Progenitor cell of endocrine pancreas (in vitro differentiated cells): Measurements from ENCODE around the gene STARD8. TPM values are rescaled to one million over a fixed set of nuclear protein-coding genes. Genes with fewer than 3 reads are reported as not detected.

ENCODE experiments used
- DNase-seq: peaks from one replicate; pipeline ENCODE4 v3.0.0; 2021; ENCODE audit warnings: low spot score; ENCODE audit not compliant: unreplicated experiment
- H3K27ac Mint-ChIP-seq: 2 replicates; pipeline ENCODE4 v1.8.0; 2021; ENCODE audit warnings: mild to moderate bottlenecking, moderate library complexity, mixed read lengths
- H3K27me3 Mint-ChIP-seq: 2 replicates; pipeline ENCODE4 v1.8.0; 2021; ENCODE audit warnings: mixed read lengths
- H3K36me3 Mint-ChIP-seq: 2 replicates; pipeline ENCODE4 v1.8.0; 2022; ENCODE audit warnings: mixed read lengths; ENCODE audit not compliant: insufficient read depth
- H3K4me1 Mint-ChIP-seq: 2 replicates; pipeline ENCODE4 v1.8.0; 2021; ENCODE audit warnings: low read depth, mixed read lengths
- H3K4me3 Mint-ChIP-seq: 2 replicates; pipeline ENCODE4 v1.8.0; 2021; ENCODE audit warnings: low read depth, mild to moderate bottlenecking, moderate library complexity, mixed read lengths
- H3K9me3 Mint-ChIP-seq: 2 replicates; pipeline ENCODE4 v1.8.0; 2021; ENCODE audit warnings: low read depth, mixed read lengths
- total RNA-seq: library from RNA; stranded (reverse); gene quantifications from 2 replicates; pipeline ENCODE4 v1.2.1, GENCODE V29; 2021
- TF ChIP-seq, protein P1 (sequence below): fragments of 200-600 bp; sonication (generic); IDR thresholded peaks from one replicate; pipeline ENCODE4 v1.5.0; 2021; ENCODE audit warnings: antibody characterized with exemption, mild to moderate bottlenecking; ENCODE audit not compliant: unreplicated experiment

Gene STARD8
- total RNA-seq, 1 donor from 2014 or later: 0.60 TPM

DNA sequence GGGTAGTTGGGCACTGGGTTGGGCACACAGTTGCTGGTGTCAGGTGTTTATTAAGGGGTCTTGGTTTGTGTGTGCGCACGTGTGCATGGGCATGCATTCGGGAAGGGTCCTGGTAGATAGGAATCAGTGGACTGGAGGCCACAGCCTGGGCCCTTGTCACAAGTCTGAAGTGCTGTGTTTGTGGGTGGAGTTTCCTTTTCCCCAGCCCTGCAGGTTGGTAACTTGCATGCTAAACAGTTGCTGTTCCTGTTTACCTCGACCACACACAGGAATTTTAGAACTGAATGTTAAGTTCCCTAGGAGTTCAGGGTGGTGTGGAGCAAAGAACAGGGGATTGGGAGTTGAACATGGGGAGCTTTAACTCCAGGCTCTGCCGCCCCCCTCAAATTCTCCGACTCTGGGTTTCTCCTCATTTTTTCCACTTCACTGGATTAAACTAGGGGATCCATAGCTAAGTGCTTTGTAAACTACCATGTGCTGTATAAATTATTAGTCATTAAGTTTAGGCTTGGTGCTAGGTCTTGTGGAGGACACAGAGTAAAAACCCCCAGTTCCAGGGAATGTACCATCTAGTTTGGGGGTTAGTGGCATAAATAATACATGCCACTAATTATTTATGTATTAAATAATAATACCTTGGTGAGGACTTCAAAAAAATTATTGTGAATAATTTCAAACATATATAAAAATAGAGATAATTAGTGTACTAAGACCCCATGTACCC, 49.0 kb downstream of the STARD8 start:
- DNase-seq: no peak
- no peaks in the 10 kb centered on the region for H3K36me3 Mint-ChIP-seq

GRCh38 chrX:68697036-68697435, 49.6 kb downstream of the STARD8 start:
- Mint-ChIP-seq H3K27me3 (peaks cover 15% of the 10 kb centered on the region), H3K9me3 (peaks cover 3% of the 10 kb centered on the region), H3K27ac (no peak overlapping the region), H3K4me1 (peaks cover 20% of the 10 kb centered on the region), H3K4me3 (no peak overlapping the region), H3K36me3 (no peaks in the 10 kb centered on the region)
- TF ChIP-seq, protein P1, sequence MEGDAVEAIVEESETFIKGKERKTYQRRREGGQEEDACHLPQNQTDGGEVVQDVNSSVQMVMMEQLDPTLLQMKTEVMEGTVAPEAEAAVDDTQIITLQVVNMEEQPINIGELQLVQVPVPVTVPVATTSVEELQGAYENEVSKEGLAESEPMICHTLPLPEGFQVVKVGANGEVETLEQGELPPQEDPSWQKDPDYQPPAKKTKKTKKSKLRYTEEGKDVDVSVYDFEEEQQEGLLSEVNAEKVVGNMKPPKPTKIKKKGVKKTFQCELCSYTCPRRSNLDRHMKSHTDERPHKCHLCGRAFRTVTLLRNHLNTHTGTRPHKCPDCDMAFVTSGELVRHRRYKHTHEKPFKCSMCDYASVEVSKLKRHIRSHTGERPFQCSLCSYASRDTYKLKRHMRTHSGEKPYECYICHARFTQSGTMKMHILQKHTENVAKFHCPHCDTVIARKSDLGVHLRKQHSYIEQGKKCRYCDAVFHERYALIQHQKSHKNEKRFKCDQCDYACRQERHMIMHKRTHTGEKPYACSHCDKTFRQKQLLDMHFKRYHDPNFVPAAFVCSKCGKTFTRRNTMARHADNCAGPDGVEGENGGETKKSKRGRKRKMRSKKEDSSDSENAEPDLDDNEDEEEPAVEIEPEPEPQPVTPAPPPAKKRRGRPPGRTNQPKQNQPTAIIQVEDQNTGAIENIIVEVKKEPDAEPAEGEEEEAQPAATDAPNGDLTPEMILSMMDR: no peak
- no peak for DNase-seq

More for the DNA sequence above, 49.0 kb downstream of the STARD8 start:
- H3K4me3 Mint-ChIP-seq: no peak overlapping the region
- H3K9me3 Mint-ChIP-seq: peaks cover 3% of the 10 kb centered on the region
- peaks cover 20% of the 10 kb centered on the region for H3K4me1 Mint-ChIP-seq
- H3K27me3 Mint-ChIP-seq: peaks cover 18% of the 10 kb centered on the region
- no peak overlapping the region for H3K27ac Mint-ChIP-seq
- TF ChIP-seq, protein P1: no peak

- no peak overlapping the region for H3K27ac Mint-ChIP-seq
- no peak for DNase-seq
- H3K4me1 Mint-ChIP-seq: peaks cover 20% of the 10 kb centered on the region
- TF ChIP-seq, protein P1: no peak
- H3K27me3 Mint-ChIP-seq: peaks cover 10% of the 10 kb centered on the region
- H3K4me3 Mint-ChIP-seq: no peak overlapping the region
- H3K9me3 Mint-ChIP-seq: peaks cover 3% of the 10 kb centered on the region
- no peaks in the 10 kb centered on the region for H3K36me3 Mint-ChIP-seq
Measured at GRCh38 chrX:68697465-68698125, 50.1 kb downstream of the STARD8 start.

DNA sequence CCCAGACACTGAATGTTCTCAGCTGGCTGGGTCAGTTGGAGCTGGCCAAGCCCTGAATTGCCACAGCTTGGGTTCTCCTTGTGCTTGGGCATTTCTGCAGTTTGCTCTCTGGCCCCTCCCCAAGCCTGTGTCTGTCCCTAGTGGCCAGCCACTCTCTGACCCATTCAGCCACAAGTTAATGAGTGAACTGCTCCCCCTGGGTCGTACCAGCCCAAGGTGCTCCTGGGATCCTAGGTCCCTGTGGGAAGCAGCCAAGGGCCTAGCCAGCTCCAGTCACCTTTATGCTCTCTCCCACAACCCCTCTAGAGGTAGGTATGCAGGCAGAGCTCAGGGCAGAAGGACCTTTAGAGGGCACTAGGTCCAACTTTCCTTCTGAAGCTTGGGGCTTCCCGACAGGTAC, 51.5 kb downstream of the STARD8 start:
- Mint-ChIP-seq H3K36me3 (no peaks in the 10 kb centered on the region), H3K27me3 (peaks cover 10% of the 10 kb centered on the region), H3K4me1 (peaks cover 20% of the 10 kb centered on the region), H3K27ac (no peak overlapping the region), H3K9me3 (peaks cover 4% of the 10 kb centered on the region), H3K4me3 (no peak overlapping the region)
- no peak for DNase-seq
- TF ChIP-seq, protein P1: no peak

- H3K27me3 Mint-ChIP-seq: peaks cover 5% of the 10 kb centered on the region
- H3K27ac Mint-ChIP-seq: no peak overlapping the region
- TF ChIP-seq, protein P1: no peak
- H3K36me3 Mint-ChIP-seq: no peaks in the 10 kb centered on the region
- H3K4me3 Mint-ChIP-seq: no peak overlapping the region
- H3K9me3 Mint-ChIP-seq: peaks cover 7% of the 10 kb centered on the region
- DNase-seq: no peak
- peaks cover 15% of the 10 kb centered on the region for H3K4me1 Mint-ChIP-seq
Measured at GRCh38 chrX:68699960-68700746, 52.7 kb downstream of the STARD8 start.
